GM13976 (cell line): ENCODE results near the gene PICALM.

Experiments used
- DNase-seq: peaks from one replicate; pipeline ENCODE4 v3.0.0; 2012; ENCODE audit warnings: low spot score
- CTCF ChIP-seq: IDR thresholded peaks from 2 replicates; pipeline ENCODE4 v1.5.1; 2012; ENCODE audit warnings: borderline replicate concordance, mild to moderate bottlenecking; ENCODE audit not compliant: insufficient read depth; ENCODE audit errors: extremely low read depth, missing control alignments, control extremely low read depth
- in situ Hi-C: fragments of 300-500 bp; cut with MboI; formaldehyde crosslinking; loops from one replicate; pipeline ENCODE4 v1.12.0; 2022; ENCODE audit warnings: low sequenced_read_pairs, mixed read lengths, inconsistent platforms; ENCODE audit not compliant: unreplicated experiment

PICALM gene

DNA sequence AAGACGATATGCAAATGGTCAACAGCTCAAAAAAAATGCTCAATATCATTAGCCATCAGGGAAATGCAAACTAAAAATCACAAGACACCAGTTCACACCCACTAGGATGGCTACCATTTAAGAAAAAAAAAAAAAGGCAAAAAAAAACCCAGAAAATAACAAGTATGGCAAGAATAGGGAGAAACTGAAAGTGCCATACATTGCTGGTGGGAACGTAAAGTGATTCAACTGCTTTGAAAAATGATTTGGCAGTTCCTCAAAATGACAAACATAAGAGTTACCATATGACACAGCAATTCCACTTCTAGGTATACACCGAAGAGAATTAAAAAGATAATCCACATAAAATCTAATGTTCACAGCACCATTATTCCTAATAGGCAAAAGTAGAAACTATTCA lies 47.5 kb downstream of the PICALM start:
- DNase-seq: no peak
- in situ Hi-C loops: no loop called here
- TF ChIP-seq CTCF: no peak

- no peak for DNase-seq
- TF ChIP-seq CTCF: no peak
- in situ Hi-C loops: no loop called here
These were observed 50.6 kb downstream of the PICALM start for GRCh38 chr11:86018249-86018648.

DNA sequence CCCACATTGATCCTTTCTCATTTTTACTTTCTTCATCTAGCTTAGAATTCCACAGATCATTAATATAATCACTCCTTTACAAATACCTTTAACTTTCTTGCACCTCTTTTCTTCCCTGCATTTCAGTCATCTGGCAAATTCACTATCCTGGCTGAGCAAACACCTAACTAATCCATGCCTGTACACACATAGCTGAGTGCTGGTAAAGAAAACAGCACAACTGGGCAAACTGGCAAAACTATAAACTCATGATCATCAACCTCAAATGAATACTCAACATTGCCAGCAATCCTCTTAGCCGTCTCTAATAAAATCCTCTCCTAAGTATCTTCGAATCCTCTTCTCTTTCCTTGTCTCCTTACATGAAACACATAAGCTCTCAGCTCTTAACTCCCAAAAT lies 52.4 kb downstream of the PICALM start:
- DNase-seq: no peak
- no peak for TF ChIP-seq CTCF
- in situ Hi-C loops: no loop called here

DNA sequence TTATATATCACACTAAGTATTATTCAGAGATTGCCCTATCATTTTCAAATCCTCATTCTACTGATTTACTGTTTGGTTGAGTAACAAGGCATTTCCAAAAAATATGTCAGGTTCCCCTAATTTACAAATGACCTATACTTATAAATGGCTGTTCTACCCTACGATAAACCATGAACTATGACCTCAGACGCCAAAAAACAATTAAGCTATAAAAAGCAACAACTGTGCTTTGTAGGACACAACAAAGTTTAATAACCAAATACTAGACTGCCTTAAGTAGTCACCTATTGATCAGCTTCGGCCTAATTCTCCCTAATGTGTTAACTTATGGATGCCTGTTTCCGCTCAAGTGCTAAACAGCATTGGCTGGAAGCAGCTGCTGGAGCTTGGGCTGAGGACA lies 53.2 kb downstream of the PICALM start:
- in situ Hi-C loops: no loop called here
- TF ChIP-seq CTCF: no peak
- no peak for DNase-seq

GRCh38 chr11:86014221-86014620 lies 54.7 kb downstream of the PICALM start:
- no peak for TF ChIP-seq CTCF
- no peak for DNase-seq
- in situ Hi-C loops: no loop called here

- in situ Hi-C loops: no loop called here
- TF ChIP-seq CTCF: no peak
- DNase-seq: no peak
These were observed 55.2 kb downstream of the PICALM start for GRCh38 chr11:86013713-86014112.

GRCh38 chr11:86011175-86011574 lies 57.7 kb downstream of the PICALM start:
- DNase-seq: no peak
- no peak for TF ChIP-seq CTCF

More at GRCh38 chr11:86011175-86011574, 57.7 kb downstream of the PICALM start:
- in situ Hi-C loops: no loop called here
